ENCODE data around the gene UGT2B15.
"Not testable (repeated sequence)": the region's sequence is repeated elsewhere in the genome, so short reads cannot be mapped to it uniquely, and the experiment has no call there.

The UGT2B15 gene

GRCh38 chr4:68670479-68670939 lies at the start of gene UGT2B15:
TSS of gene UGT2B15 (minus strand) at chr4:68670652. CDS start at chr4:68670618, 34 bp downstream.
- not testable (repeated sequence) for FAIRE-seq

GRCh38 chr4:68719075-68719473 lies 48.6 kb upstream of the UGT2B15 start:
- FAIRE-seq: no peak
- DNase-seq (ENCODE audit: low spot score): no peak

More at GRCh38 chr4:68670479-68670939, at the start of gene UGT2B15:
- DNase-seq (ENCODE audit: low spot score): not testable (repeated sequence)

GRCh38 chr4:68718447-68719074 lies 48.1 kb upstream of the UGT2B15 start:
- FAIRE-seq: no peak

GRCh38 chr4:68717999-68718398 lies 47.5 kb upstream of the UGT2B15 start:
- DNase-seq (ENCODE audit: low spot score) (no peak), FAIRE-seq (no peak)

More at GRCh38 chr4:68718447-68719074, 48.1 kb upstream of the UGT2B15 start:
- no peak for DNase-seq (ENCODE audit: low spot score)

- FAIRE-seq: no peak
- DNase-seq (ENCODE audit: low spot score): no peak
Observed at GRCh38 chr4:68714400-68714799, 43.9 kb upstream of the UGT2B15 start.

- DNase-seq (ENCODE audit: low spot score) (no peak), FAIRE-seq (no peak)
Observed at GRCh38 chr4:68712207-68712606, 41.8 kb upstream of the UGT2B15 start.

GRCh38 chr4:68708566-68708965 lies 38.1 kb upstream of the UGT2B15 start:
- FAIRE-seq (no peak), DNase-seq (ENCODE audit: low spot score) (no peak)

- not testable (repeated sequence) for DNase-seq (ENCODE audit: low spot score); FAIRE-seq
Observed at GRCh38 chr4:68703168-68703567, 32.7 kb upstream of the UGT2B15 start.

GRCh38 chr4:68700152-68700551 lies 29.7 kb upstream of the UGT2B15 start:
- FAIRE-seq (no peak), DNase-seq (ENCODE audit: low spot score) (no peak)

- FAIRE-seq: no peak
- DNase-seq (ENCODE audit: low spot score): no peak
Observed at GRCh38 chr4:68693325-68694075, 23.0 kb upstream of the UGT2B15 start.

GRCh38 chr4:68691186-68691585 lies 20.7 kb upstream of the UGT2B15 start:
- FAIRE-seq (no peak), DNase-seq (ENCODE audit: low spot score) (no peak)

- DNase-seq (ENCODE audit: low spot score) (no peak), FAIRE-seq (peak; percentile 56)
Observed at GRCh38 chr4:68683034-68683433, 12.6 kb upstream of the UGT2B15 start.

- not testable (repeated sequence) for DNase-seq (ENCODE audit: low spot score); FAIRE-seq
Observed at GRCh38 chr4:68681298-68681697, 10.8 kb upstream of the UGT2B15 start.

GRCh38 chr4:68673143-68673542 lies 2.7 kb upstream of the UGT2B15 start:
- DNase-seq (ENCODE audit: low spot score) (no peak), FAIRE-seq (no peak)

GRCh38 chr4:68671217-68671616 lies 765 bp upstream of the UGT2B15 start:
- not testable (repeated sequence) for FAIRE-seq; DNase-seq (ENCODE audit: low spot score)

GRCh38 chr4:68668537-68669163 lies 1.8 kb downstream of the UGT2B15 start:
- FAIRE-seq: peak; percentile 62
- DNase-seq (ENCODE audit: low spot score): not testable (repeated sequence)

GRCh38 chr4:68667551-68667950 lies 2.9 kb downstream of the UGT2B15 start:
- DNase-seq (ENCODE audit: low spot score); FAIRE-seq: not testable (repeated sequence)

- not testable (repeated sequence) for DNase-seq (ENCODE audit: low spot score); FAIRE-seq
Observed at GRCh38 chr4:68664721-68665120, 5.7 kb downstream of the UGT2B15 start.

- FAIRE-seq; DNase-seq (ENCODE audit: low spot score): not testable (repeated sequence)
Observed at GRCh38 chr4:68662836-68663574, 7.4 kb downstream of the UGT2B15 start.

GRCh38 chr4:68658672-68659071 lies 11.8 kb downstream of the UGT2B15 start:
- no peak for FAIRE-seq
- DNase-seq (ENCODE audit: low spot score): no peak

GRCh38 chr4:68657022-68657594 lies 13.3 kb downstream of the UGT2B15 start:
- DNase-seq (ENCODE audit: low spot score); FAIRE-seq: not testable (repeated sequence)
